GM12878 (cell line): ENCODE data around the gene DDX46. TPM values are rescaled to one million over a fixed set of nuclear protein-coding genes. Genes with fewer than 3 reads are reported as not detected.

Experiments used
- ATAC-seq: fragments of 200-7000 bp; cut with Tn5 transposase; 3 replicates; pipeline ENCODE4 v1.9.1; 2020; ENCODE audit warnings: mild to moderate bottlenecking, moderate library complexity
- BruUV-seq: library from RNA; stranded (reverse); fragments of 400-500 nt; replicated peaks from 2 replicates; lab custom pipeline; 2021; lab: Mats Ljungman, UMichigan
- CTCF ChIA-PET: fragments of 300-600 bp; sonication (Branson Sonifier 250); formaldehyde crosslinking; extraction: SDS; loops from one replicate; lab custom pipeline; 2021; ENCODE audit warnings: inconsistent platforms; lab: Yijun Ruan, JAX
- POLR2A ChIA-PET: fragments of 350-600 bp; formaldehyde crosslinking; extraction: SDS; loops from one replicate; lab custom pipeline; 2021; ENCODE audit warnings: inconsistent platforms; lab: Charles Lee
- RAD21 ChIA-PET: fragments of 300-600 bp; sonication (Branson Sonifier 250); formaldehyde crosslinking; loops from one replicate; lab custom pipeline; 2023; ENCODE audit warnings: antibody characterized with exemption; ENCODE audit not compliant: unreplicated experiment; lab: Charles Lee
- SMC1A ChIA-PET: fragments of 300-600 bp; sonication (Branson Sonifier 250); formaldehyde crosslinking; loops from one replicate; lab custom pipeline; 2023; ENCODE audit not compliant: unreplicated experiment, uncharacterized antibody; lab: Charles Lee
- DNase-seq: peaks from one replicate; pipeline ENCODE4 v3.0.0-alpha.2; 2011; ENCODE audit warnings: low read depth, low spot score
- FAIRE-seq: peaks from 3 replicates; lab custom pipeline; 2011; peaks lifted over from hg19 to GRCh38; lab: Jason Lieb, UNC
- H2AFZ ChIP-seq: 2 replicates; pipeline ENCODE4 v1.6.0; 2011; ENCODE audit warnings: low read depth, low read length, control low read depth; ENCODE audit not compliant: control insufficient read depth
- H3K27ac ChIP-seq: 2 replicates; pipeline ENCODE4 v1.5.1; 2011; ENCODE audit warnings: control low read depth; ENCODE audit not compliant: control insufficient read depth, insufficient read depth
- H3K27me3 ChIP-seq, 2 experiments: replicated peaks in 1 of 2; 2 replicates each; pipeline versions ENCODE4 v1.6.0 to v1.6.1; 2011; ENCODE audit warnings: low read length in 1 of 2; ENCODE audit not compliant: control insufficient read depth in 2 of 2, insufficient read depth in 2 of 2
- H3K36me3 ChIP-seq, 2 experiments: 2 replicates each; pipeline ENCODE4 v1.5.1; 2011; ENCODE audit warnings: low read length in 1 of 2; ENCODE audit not compliant: control insufficient read depth in 2 of 2, insufficient read depth in 2 of 2
- H3K4me1 ChIP-seq: 2 replicates; pipeline ENCODE4 v1.6.1; 2011; ENCODE audit warnings: mild to moderate bottlenecking, low read length, moderate library complexity, mixed read lengths; ENCODE audit not compliant: control insufficient read depth, insufficient read depth
- H3K4me2 ChIP-seq: 2 replicates; pipeline ENCODE4 v1.6.0; 2011; ENCODE audit warnings: control low read depth; ENCODE audit not compliant: control insufficient read depth, insufficient read depth
- H3K4me3 ChIP-seq: fragments of 200-600 bp; sonication (generic); 2 replicates; pipeline ENCODE4 v1.5.1; 2016
- H3K79me2 ChIP-seq: 2 replicates; pipeline ENCODE4 v1.6.0; 2011; ENCODE audit warnings: low read length; ENCODE audit not compliant: control insufficient read depth, insufficient read depth
- H3K9ac ChIP-seq: 2 replicates; pipeline ENCODE4 v1.8.0; 2011; ENCODE audit warnings: low read length, control low read depth, mixed read lengths; ENCODE audit not compliant: control insufficient read depth, insufficient read depth
- H3K9me3 ChIP-seq: replicated peaks from 3 replicates; pipeline ENCODE4 v1.5.1; 2011; ENCODE audit warnings: mild to moderate bottlenecking, low read length; ENCODE audit not compliant: control insufficient read depth, insufficient read depth
- H4K20me1 ChIP-seq: 2 replicates; pipeline ENCODE4 v1.6.0; 2011; ENCODE audit not compliant: control insufficient read depth, insufficient read depth
- BHLHE40 ChIP-seq, 2 experiments: fragments of 450-650 bp in 1 of 2; IDR thresholded peaks; 2 replicates each; pipeline ENCODE4 v1.6.1; 2011 to 2017; ENCODE audit warnings: low read depth in 2 of 2, borderline replicate concordance in 1 of 2, improper control_type of control experiment in 1 of 2, low read length in 1 of 2, mild to moderate bottlenecking in 1 of 2
- CHD2 ChIP-seq: IDR thresholded peaks from 2 replicates; pipeline ENCODE4 v1.6.1; 2011; ENCODE audit warnings: low read depth, low read length, improper control_type of control experiment, borderline replicate concordance
- CUX1 ChIP-seq: IDR thresholded peaks from 2 replicates; pipeline ENCODE4 v1.6.1; 2012; ENCODE audit warnings: improper control_type of control experiment, low read depth, low read length; ENCODE audit not compliant: insufficient replicate concordance
- EED ChIP-seq: sonication (generic); IDR thresholded peaks from 2 replicates; pipeline ENCODE4 v1.6.1; 2016; ENCODE audit warnings: antibody characterized with exemption, low read depth
- HDGF ChIP-seq: fragments of 450-650 bp; IDR thresholded peaks from 2 replicates; pipeline ENCODE4 v1.6.1; 2016; ENCODE audit warnings: antibody characterized with exemption
- NBN ChIP-seq: fragments of 450-650 bp; IDR thresholded peaks from 2 replicates; pipeline ENCODE4 v1.6.1; 2016
- NKRF ChIP-seq: fragments of 450-650 bp; conservative IDR thresholded peaks from 2 replicates; pipeline ENCODE4 v1.6.1; 2017; ENCODE audit warnings: mild to moderate bottlenecking, moderate library complexity
- PKNOX1 ChIP-seq: fragments of 450-650 bp; IDR thresholded peaks from 2 replicates; pipeline ENCODE4 v1.6.1; 2016; ENCODE audit warnings: mild to moderate bottlenecking
- WGBS: methylation state at CpG from one replicate; pipeline ENCODE4 v1.1.6; 2016; ENCODE audit warnings: low lambda C conversion rate; ENCODE audit not compliant: insufficient replicate concordance, insufficient coverage; ENCODE audit errors: missing lambda C conversion rate; 5-methylcytosine and 5-hydroxymethylcytosine counted together
- in situ Hi-C: fragments of 300-500 bp; cut with MboI; formaldehyde crosslinking; loops from 9 replicates; pipeline ENCODE4 v1.14.3; 2018; ENCODE audit warnings: mixed read lengths
- intact Hi-C: fragments of 100-400 bp; cut with micrococcal nuclease; formaldehyde crosslinking; loops from one replicate; pipeline ENCODE4 v1.14.2; 2022; ENCODE audit not compliant: unreplicated experiment
- polyA plus RNA-seq, 11 experiments: library from polyadenylated mRNA; depleted of rRNA in 4 of 11; unstranded in 6 of 11; stranded (reverse) in 5 of 11; fragments of >200 nt; fragmentation: Nextera tagmentation in 4 of 11; fragmentation: Illumina TruSeq in 1 of 11; extraction: Ambion mirVana in 4 of 11; extraction: Trizol in 1 of 11; gene quantifications; 1 replicate in 1 of 11; 2 replicates in 10 of 11; pipeline versions ENCODE4 v1.2.1 to v1.2.3, GENCODE V29; 2011 to 2016; ENCODE audit warnings: inconsistent platforms in 2 of 11, missing spikeins in 2 of 11, low read depth in 1 of 11
- total RNA-seq, 4 experiments: library from RNA; depleted of rRNA in 3 of 4; stranded (reverse); fragments of >200 nt in 3 of 4; fragmentation: Illumina TruSeq in 1 of 4; extraction: Trizol in 1 of 4; gene quantifications; 2 replicates each; pipeline versions ENCODE4 v1.2.1 to v1.2.3, GENCODE V29; 2013 to 2021

Gene DDX46
- total and polyA plus RNA-seq, 10 of the 15 experiments (the other 5 are each of a cell fraction or from before 2014, with no cell fraction given) = 23.0 to 77.1 (median 42.2) TPM

GRCh38 chr5:134738963-134739661 lies 19.5 kb upstream of the DDX46 start:
- in situ Hi-C loops = loop anchor here (5.0 to 25.0 kb wide), 2 partner anchors 163 to 448 kb away; no protein-coding TSS in a partner anchor
- no peaks in the 10 kb centered on the region for H4K20me1 ChIP-seq
- H3K36me3 ChIP-seq = no peaks in the 10 kb centered on the region; a peak in 1 of 4 replicates
- TSS peak; percentile 59 for BruUV-seq
- H2AFZ ChIP-seq = peak overlapping the region; percentile 100
- RAD21 ChIA-PET = interaction anchor here (0.6 to 2.7 kb wide), 20 partner anchors 12 to 437 kb away, joined by 3 to 24 read pairs (median 4); partner anchors contain the start of genes C5orf24, DDX46, PCBD2 and TXNDC15
- H3K4me2 ChIP-seq = peak overlapping the region; percentile 92
- FAIRE-seq (no peak), ATAC-seq (peak; percentile 66), DNase-seq (no peak)
- SMC1A ChIA-PET = interaction anchor here (0.5 to 3.9 kb wide), 15 partner anchors 13 to 166 kb away, joined by 3 to 28 read pairs (median 4); partner anchors contain the start of genes DDX46, PCBD2 and TXNDC15
- intact Hi-C loops = loop anchor here (1.0 to 10.0 kb wide), 4 partner anchors 19 to 514 kb away; partner anchors contain the start of genes DDX46 and PPP2CA
- H3K4me1 ChIP-seq = no peaks in the 10 kb centered on the region
- peak overlapping the region; percentile 90 for H3K4me3 ChIP-seq
- peak overlapping the region; percentile 71 for H3K27ac ChIP-seq
- WGBS = under 1% methylated on average over 21 of the region's 21 CpGs
- POLR2A ChIA-PET = interaction anchor here (0.6 to 3.6 kb wide), 10 partner anchors 19 to 513 kb away, joined by 3 to 23 read pairs (median 4); partner anchors contain the start of genes DDX46, PCBD2, PPP2CA and SEC24A
- CTCF ChIA-PET = interaction anchor here (0.6 to 5.3 kb wide), 25 partner anchors 10 to 695 kb away, joined by 3 to 71 read pairs (median 4); partner anchors contain the start of genes C5orf24, DDX46, PCBD2 and TXNDC15
- H3K9ac ChIP-seq = peak overlapping the region; percentile 86
- H3K79me2 ChIP-seq = peaks cover 29% of the 10 kb centered on the region
- no peaks in the 10 kb centered on the region for H3K9me3 ChIP-seq
- no peaks in the 10 kb centered on the region for H3K27me3 ChIP-seq
- TF ChIP-seq NKRF (peak; percentile 48), NBN (0 out of 2 replicates have a peak, but pooled peaks have one; percentile 22), EED (peak; percentile 54; the same call in 1 of the 2 replicates), CHD2 (no peak), PKNOX1 (peak; percentile 39), HDGF (0 out of 2 replicates have a peak, but pooled peaks have one; percentile 37), CUX1 (no peak), BHLHE40 (IDR thresholded peaks at IDR 0.05; ENCODE audit: borderline replicate concordance in 1 of 2, low read depth in 2 of 2, low read length in 1 of 2) (peak; percentile 42 to 50; a peak in 2 of 4 replicates)
